ENCODE results near the gene HNRNPF. TPM values are rescaled to one million over a fixed set of nuclear protein-coding genes. Genes with fewer than 3 reads are reported as not detected.

The HNRNPF gene
- polyA plus RNA-seq, 1 donor (not counting 4 experiments of a cell fraction or from before 2014, with no cell fraction given), result 238 TPM

DNA sequence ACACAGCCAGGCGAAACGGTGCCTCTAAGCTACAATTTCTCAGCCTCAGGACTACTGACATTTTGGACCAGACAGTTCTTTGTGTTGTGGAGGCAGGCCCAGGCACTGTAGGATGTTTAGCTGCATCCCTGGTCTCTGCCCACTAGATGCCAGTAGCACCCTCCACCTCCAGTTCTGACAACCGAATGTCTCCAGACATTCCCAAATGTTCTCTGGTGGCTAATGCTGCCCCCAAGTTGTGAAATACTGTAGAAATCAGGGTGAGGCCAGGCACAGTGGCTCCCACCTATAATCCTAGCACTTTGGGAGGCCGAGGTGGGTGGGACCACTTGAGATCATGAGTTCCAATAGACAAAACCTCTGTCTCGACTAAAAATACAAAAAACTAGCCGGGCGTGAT, 18.2 kb downstream of the HNRNPF start:
- Histone ChIP-seq H2AFZ (ENCODE audit: control insufficient read depth, low read length) (no peak overlapping the region), H3K36me3 (ENCODE audit: control insufficient read depth in 2 of 2, extremely low read depth in 1 of 2, insufficient read depth in 2 of 2, low read length in 2 of 2) (peaks cover 38 to 61% of the 10 kb centered on the region in 2 experiments), H3K9me1 (ENCODE audit: control insufficient read depth, extremely low read depth, insufficient read depth, low read length) (no peaks in the 10 kb centered on the region), H3K4me1 (ENCODE audit: control insufficient read depth, extremely low read depth, insufficient read depth, low read length) (peaks cover 7% of the 10 kb centered on the region), H3K9ac (ENCODE audit: control insufficient read depth, extremely low read depth, insufficient read depth, low read length) (no peak overlapping the region), H3K4me2 (ENCODE audit: control insufficient read depth, extremely low read depth, insufficient read depth, low read depth, low read length) (no peak overlapping the region), H3K4me3 (ENCODE audit: control insufficient read depth in 2 of 3, extremely low read depth in 1 of 3, insufficient read depth in 2 of 3, low read depth in 1 of 3, low read length in 3 of 3) (no peak overlapping the region), H3K79me2 (ENCODE audit: control insufficient read depth, insufficient read depth, low read length) (peaks cover 79% of the 10 kb centered on the region), H3K27ac (ENCODE audit: control insufficient read depth, insufficient read depth, low read length) (no peak overlapping the region), H3K9me3 (ENCODE audit: control insufficient read depth, low read depth, low read length) (no peaks in the 10 kb centered on the region), H3K27me3 (ENCODE audit: control insufficient read depth, extremely low read depth, insufficient read depth, low read length) (no peaks in the 10 kb centered on the region), H4K20me1 (ENCODE audit: control insufficient read depth, extremely low read depth, insufficient read depth, low read length) (peaks cover 23% of the 10 kb centered on the region)
- no peak for DNase-seq (ENCODE audit: low read depth, low spot score)
- dilution Hi-C loops (cut with MboI; ENCODE audit: extremely low pct_ligation_motif_present, low sequenced_read_pairs), result no loop called here
- TF ChIP-seq, protein P1, sequence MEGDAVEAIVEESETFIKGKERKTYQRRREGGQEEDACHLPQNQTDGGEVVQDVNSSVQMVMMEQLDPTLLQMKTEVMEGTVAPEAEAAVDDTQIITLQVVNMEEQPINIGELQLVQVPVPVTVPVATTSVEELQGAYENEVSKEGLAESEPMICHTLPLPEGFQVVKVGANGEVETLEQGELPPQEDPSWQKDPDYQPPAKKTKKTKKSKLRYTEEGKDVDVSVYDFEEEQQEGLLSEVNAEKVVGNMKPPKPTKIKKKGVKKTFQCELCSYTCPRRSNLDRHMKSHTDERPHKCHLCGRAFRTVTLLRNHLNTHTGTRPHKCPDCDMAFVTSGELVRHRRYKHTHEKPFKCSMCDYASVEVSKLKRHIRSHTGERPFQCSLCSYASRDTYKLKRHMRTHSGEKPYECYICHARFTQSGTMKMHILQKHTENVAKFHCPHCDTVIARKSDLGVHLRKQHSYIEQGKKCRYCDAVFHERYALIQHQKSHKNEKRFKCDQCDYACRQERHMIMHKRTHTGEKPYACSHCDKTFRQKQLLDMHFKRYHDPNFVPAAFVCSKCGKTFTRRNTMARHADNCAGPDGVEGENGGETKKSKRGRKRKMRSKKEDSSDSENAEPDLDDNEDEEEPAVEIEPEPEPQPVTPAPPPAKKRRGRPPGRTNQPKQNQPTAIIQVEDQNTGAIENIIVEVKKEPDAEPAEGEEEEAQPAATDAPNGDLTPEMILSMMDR (optimal IDR thresholded peaks at IDR 0.05 in 1 of 3, IDR thresholded peaks at IDR 0.05 in 1 of 3, conservative IDR thresholded peaks at IDR 0.05 in 1 of 3; ENCODE audit: extremely low read depth in 1 of 3, insufficient read depth in 2 of 3, low read length in 3 of 3), result peak; percentile 65 to 73 (median 71)
- no peak for TF ChIP-seq EZH2 (IDR thresholded peaks at IDR 0.05; ENCODE audit: low read length)
- no peak for FAIRE-seq

DNA sequence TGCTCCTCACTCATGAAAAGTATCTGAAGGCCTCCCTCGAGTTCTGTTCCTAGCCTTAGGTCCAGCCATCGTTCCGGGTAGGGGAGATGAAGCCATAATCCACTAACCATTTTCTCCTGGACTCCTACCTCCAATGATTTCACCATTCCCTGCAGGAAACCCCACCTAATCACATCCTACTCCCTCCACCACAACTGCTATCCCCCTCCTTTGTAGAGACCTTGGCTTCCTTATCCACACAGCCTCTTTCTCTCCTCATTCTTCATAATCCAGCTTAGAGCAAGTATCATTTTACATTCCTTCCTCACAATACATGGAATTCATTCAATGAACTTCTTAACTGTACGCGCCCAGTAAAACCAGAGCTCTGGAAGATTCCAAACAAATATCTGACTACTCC, 18.7 kb downstream of the HNRNPF start:
- H3K9me1 ChIP-seq (ENCODE audit: control insufficient read depth, extremely low read depth, insufficient read depth, low read length), result no peaks in the 10 kb centered on the region
- H2AFZ ChIP-seq (ENCODE audit: control insufficient read depth, low read length), result no peak overlapping the region
- H4K20me1 ChIP-seq (ENCODE audit: control insufficient read depth, extremely low read depth, insufficient read depth, low read length), result peaks cover 23% of the 10 kb centered on the region
- H3K27ac ChIP-seq (ENCODE audit: control insufficient read depth, insufficient read depth, low read length), result no peak overlapping the region
- DNase-seq (ENCODE audit: low read depth, low spot score) (no peak), FAIRE-seq (no peak)
- H3K4me1 ChIP-seq (ENCODE audit: control insufficient read depth, extremely low read depth, insufficient read depth, low read length), result peaks cover 3% of the 10 kb centered on the region
- H3K9ac ChIP-seq (ENCODE audit: control insufficient read depth, extremely low read depth, insufficient read depth, low read length), result no peak overlapping the region
- H3K9me3 ChIP-seq (ENCODE audit: control insufficient read depth, low read depth, low read length), result no peaks in the 10 kb centered on the region
- H3K36me3 ChIP-seq (ENCODE audit: control insufficient read depth in 2 of 2, extremely low read depth in 1 of 2, insufficient read depth in 2 of 2, low read length in 2 of 2), result peaks cover 38 to 58% of the 10 kb centered on the region in 2 experiments
- H3K27me3 ChIP-seq (ENCODE audit: control insufficient read depth, extremely low read depth, insufficient read depth, low read length), result no peaks in the 10 kb centered on the region
- dilution Hi-C loops (cut with MboI; ENCODE audit: extremely low pct_ligation_motif_present, low sequenced_read_pairs), result no loop called here
- H3K4me3 ChIP-seq (ENCODE audit: control insufficient read depth in 2 of 3, extremely low read depth in 1 of 3, insufficient read depth in 2 of 3, low read depth in 1 of 3, low read length in 3 of 3), result no peak overlapping the region
- TF ChIP-seq, protein P1 (optimal IDR thresholded peaks at IDR 0.05 in 1 of 3, IDR thresholded peaks at IDR 0.05 in 1 of 3, conservative IDR thresholded peaks at IDR 0.05 in 1 of 3; ENCODE audit: extremely low read depth in 1 of 3, insufficient read depth in 2 of 3, low read length in 3 of 3), result no peak
- no peak for TF ChIP-seq EZH2 (IDR thresholded peaks at IDR 0.05; ENCODE audit: low read length)
- H3K79me2 ChIP-seq (ENCODE audit: control insufficient read depth, insufficient read depth, low read length), result peaks cover 75% of the 10 kb centered on the region
- H3K4me2 ChIP-seq (ENCODE audit: control insufficient read depth, extremely low read depth, insufficient read depth, low read depth, low read length), result no peak overlapping the region

Measured in keratinocyte (primary cell).